DMS 273 treated with DMSO at 0.1 percent for 48 hours (cell line): ENCODE results near the gene PINK1.

Source experiments
- DNase-seq: peaks from one replicate; lab custom pipeline; 2025; lab: John Stamatoyannopoulos, UW

The PINK1 gene

DNA sequence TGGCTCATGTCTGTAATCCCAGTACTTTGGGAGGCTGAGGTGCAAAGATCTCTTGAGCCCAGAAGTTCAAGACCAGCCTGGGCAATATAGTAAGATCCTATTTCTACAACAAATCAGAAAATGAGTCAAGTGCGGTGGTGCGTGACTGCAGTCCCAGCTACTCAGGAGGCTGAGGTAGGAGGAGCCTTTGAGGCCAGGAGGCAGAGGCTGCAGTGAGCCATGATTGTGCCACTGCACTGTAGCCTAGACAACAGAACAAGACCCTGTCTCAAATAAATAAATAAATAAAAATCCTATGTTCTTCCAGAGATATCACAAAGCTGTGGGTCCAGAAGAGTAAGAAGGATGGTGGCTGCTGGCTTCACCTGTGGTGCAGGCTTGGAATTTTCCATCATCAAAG is 22.3 kb upstream of the PINK1 start:
- no peak for DNase-seq

DNA sequence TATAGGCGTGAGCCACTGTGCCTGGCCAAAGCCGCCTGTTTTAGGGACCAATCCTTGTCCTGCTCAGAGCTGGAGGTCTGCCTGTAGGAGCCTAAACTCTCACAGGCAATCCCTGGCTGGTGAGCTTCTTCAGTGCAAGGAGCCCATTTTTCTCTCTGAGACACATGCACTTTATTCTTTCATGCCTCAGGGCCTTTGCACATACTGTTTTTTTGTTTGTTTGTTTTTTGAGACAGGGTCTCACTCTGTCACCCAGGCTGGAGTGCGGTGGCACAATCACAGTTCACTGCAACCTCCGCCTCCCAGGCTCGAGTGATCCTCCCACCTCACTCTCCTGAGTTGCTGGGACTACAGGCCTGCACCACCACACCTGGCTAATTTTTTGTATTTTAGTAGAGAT is 21.6 kb upstream of the PINK1 start:
- no peak for DNase-seq

DNA sequence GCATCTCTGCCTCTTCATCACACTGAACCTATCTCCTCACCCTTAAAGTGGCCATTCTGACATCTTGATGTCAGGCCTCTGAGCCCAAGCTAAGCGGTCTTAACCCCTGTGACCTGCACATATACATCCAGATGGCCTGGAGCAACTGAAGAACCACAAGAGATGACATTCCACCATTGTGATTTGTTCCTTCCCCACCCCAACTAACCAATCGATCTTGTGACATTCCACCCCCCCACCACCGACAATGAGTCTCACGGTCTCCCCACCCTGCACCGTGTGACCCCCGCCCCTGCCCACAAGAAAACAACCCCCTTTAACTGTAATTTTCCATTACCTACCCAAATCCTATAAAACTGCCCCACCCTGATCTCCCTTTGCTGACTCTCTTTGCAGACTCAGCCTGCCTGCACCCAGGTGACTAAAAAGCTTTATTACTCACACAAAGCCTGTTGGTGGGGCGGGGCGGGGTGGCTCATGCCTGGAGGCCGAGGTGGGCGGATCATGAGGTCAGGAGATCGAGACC is 21.0 kb upstream of the PINK1 start:
- no peak for DNase-seq

DNA sequence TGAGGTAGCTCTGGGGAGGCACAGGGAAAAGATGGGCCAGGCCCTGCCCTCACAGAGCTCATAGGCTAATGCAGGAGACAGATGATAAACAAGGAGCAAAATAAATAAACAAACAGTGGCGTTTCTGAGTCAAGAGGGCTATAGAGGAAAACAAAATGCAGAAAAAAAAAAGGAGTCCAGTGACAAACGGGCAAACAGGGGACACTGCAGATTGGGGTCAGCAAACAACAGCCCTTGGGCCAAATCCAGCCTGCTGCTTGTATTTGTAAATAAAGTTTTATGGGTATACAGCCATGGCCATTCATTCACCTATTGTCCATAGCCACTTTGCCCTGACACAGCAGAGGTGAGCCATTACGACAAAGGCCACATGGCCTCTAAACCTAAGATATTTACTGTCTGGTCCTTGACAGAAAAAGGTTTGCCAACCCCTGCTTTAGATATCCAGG is 19.1 kb upstream of the PINK1 start:
- DNase-seq, result no peak

DNA sequence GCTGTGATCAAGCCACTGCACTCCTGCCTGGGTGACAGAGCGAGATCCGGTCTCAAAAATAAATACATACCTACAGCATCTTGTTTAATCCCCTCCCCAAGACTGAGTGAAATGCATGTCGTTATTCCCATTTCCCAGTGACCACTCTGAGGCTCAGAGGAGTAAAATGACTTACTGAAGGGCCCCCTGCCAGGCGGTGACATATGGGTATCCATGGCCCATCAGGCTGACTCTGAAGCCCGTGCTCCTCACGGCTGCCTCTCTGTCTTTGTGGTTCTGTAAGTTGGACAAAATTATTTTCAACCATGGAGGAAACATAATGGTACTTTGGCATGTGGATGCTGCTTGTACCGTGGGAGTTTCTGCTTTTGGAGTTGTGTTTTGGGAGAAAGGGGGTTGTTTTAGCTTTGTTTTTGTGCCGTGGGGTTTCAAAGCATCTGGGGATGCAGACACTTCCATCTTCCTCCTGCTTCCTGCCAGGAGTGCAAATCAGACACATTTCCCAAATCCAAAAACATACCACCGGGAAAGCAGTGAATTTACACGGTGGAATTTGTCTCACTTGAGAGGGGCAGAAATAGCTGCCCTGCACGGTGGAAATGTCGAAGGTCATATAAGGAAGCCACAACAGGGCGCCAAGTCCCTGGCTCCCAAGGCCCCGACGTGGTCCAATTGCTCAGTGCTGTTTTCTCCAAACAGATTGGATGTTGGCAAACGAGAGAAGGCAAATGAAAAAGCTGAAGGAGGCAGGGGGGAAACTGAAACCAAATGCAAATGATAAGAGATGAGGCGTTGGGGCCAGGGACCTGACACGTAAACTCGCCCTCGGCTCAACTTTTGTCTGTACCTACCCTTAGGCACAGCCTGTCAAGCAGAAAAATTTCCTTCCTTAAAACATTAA is 17.1 kb upstream of the PINK1 start:
- no peak for DNase-seq

DNA sequence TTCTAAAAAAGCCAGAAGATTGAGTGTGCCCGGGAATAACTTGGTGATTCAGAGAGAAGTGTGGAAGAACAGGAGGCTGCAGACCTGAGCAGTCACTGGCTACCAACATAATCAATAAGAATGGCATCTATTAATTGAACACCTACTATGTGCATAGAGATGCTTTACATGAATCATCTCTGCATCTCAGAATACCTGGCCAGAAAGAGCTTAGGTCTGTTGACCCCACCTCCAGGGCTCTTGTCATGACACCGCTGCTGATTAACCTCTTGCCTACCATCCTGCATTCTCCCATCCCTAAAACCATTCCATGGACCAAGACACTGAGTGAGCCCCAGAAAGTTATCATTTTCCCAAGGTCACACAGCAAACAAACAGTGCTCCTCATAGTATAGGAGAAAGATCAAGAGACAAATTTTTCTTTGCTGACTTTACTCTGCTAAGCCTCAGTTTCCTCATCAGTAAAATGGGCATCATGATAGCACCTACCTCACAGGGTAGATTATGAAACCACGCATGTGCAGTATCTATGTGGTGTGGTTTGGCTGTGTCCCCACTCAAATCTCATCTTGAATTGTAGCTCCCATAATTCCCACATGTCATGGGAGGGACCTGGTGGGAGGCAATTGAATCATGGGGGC is 16.3 kb upstream of the PINK1 start:
- DNase-seq, result no peak

DNA sequence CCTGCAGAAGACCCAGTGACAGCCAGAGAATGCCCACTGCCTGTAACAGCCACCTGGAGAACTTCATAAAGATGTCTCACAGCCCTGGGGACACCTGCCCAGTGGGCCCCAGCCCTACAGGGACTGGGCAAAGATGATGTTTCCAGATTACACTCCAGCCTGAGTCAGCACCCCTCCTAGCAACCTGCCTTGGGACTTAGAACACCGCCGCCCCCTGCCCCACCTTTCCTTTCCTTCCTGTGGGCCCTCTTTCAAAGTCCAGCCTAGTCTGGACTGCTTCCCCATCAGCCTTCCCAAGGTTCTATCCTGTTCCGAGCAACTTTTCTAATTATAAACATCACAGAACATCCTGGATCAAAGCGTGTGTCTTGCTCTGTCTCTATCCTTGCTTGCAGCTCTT is 14.7 kb upstream of the PINK1 start:
- no peak for DNase-seq

DNA sequence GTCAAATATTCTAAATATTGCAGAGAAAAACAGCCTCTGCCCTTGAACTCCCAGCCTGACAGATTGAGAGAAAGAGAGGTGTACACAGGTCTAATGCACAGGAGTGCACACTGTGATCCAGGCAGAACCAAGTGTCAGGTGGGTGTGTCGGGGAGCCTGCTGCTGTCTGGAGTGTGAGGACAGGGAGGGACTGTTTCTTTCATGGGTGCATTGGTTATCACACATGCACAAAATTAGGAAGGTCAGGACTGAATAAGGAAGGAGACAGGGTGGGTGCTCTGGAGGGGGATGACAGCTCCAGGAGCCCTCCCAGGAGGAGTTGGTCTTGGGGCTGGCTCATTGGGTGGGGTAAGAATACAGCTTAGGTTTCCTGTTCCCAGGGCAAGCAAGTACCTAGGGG is 13.3 kb upstream of the PINK1 start:
- DNase-seq, result no peak

DNA sequence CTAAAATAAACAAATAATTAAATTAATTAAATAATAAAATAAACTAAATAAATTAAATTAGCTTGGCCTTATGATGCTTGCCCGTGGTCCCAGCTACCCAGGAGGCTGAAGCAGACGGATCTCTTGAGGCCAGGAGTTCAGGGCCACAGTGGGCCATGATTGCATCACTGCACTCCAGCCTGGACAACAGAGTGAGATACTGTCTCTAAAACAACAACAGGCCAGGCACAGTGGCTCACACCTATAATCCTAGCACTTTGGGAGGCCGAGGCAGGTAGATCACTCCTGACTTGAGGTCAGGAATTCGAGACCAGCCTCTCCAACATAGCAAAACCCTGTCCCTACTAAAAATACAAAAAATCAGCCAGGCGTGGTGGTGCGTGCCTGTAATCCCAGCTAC is 12.2 kb upstream of the PINK1 start:
- DNase-seq, result no peak

DNA sequence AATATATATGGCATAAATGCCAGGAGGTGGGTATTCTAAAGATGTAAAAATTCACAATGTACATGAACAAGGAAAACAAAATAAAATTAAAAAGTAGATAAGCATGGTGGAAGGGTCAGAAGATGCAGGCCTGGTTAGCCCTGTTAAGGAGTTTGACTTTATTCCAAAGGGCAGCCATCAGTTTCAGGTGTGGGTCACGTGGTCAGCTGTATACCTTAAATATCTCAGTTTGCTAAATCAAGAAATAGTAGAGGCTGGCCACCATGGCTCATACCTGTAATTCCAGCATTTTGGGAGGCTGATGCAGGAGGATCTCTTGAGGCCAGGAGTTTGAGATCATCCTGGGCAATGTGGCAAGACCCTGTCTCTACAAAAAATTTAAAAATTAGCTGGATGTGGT is 8.5 kb upstream of the PINK1 start:
- no peak for DNase-seq

DNA sequence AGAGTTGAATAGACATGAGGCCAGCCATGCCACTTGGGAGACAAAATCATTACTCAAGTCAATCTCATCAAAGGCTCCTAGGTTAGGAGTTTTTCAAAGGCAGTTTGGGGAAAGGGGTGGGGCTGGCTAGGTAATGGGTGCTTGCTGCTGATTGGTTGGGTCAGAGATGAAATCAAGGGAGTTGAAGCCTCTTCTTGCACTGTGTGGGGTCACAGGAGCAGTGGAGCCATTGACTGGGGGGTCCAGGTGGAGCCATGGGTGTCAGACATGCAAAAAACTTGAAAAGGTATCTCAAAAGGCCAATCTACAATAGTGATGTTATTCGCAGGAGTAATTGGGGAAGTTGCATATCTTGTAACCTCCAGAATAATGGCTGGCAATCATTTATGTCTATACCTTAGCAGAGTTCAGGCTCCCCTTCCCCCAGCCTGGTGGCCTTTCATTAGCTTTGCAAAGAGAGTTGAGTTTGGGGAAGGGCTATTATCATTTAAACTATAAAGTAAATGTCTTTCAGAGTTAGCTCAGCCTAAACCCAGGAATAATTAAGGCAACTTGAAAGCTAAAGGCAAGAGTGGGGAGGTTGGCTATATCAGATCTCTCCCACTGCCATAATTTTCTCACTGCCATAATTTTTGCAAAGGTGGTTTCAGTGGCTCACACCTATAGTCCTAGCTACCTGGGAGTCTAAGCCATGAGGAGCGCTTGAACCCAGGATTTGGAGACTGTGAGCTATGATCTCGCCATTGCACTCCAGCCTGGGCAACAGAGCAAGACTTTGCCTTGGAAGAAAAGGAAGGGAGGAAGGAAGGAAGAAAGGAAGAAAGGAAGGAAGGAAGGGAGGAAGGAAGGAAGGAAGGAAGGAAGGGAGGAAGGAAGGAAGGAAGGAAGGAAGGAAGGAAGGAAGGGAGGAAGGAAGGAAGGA is 7.8 kb upstream of the PINK1 start:
- DNase-seq, result no peak

DNA sequence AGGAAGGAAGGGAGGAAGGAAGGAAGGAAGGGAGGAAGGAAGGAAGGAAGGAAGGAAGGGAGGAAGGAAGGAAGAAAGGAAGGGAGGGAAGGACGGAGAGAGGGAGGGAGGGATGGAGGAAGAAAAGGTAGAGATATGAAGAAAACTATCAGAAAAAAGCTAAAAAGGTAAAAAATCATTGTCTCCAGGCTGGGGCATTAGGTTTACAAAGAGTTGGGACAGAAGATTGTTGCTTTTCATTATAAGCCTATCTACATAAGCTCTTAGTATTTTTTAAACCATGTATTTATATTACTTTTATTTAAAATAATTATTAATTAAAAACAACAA is 7.2 kb upstream of the PINK1 start:
- no peak for DNase-seq

DNA sequence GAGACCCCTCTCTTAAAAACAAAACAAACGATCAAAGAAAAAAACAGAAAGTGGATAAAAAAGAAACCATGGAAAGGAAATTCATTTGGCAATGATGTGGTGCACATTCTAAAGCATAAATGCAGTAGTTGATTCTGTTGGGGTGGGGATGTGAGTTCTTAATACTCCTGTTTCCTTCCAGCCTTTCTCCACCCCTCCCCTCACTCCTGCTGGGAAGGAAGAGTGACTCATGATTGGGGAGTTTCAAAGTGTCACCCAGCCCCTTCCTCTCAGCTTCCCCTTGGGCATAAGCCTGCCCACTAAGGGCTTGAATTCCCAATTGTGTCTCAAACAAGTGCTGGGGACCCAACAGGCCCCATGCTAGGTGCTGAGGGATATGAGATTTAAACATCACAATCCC is 6.7 kb upstream of the PINK1 start:
- DNase-seq, result no peak

DNA sequence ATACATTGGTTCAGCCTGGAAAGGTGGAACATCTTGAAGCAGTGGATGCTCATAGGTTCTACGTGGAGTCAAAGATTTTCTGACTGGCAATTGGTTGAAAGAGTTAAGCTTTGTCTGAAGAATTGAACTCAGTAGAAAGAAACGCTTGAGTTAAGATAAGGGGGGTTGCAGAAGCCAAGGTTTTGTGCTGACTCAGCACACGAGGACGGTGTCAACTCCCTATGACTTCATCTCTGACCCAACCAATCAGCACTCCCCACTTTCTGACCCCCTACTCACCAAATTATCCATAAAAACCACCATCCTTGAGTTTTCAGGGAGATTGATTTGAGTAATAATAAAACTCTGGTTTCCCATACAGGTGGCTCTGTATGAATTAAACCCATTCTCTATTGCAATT is 2.5 kb upstream of the PINK1 start:
- DNase-seq, result no peak

DNA sequence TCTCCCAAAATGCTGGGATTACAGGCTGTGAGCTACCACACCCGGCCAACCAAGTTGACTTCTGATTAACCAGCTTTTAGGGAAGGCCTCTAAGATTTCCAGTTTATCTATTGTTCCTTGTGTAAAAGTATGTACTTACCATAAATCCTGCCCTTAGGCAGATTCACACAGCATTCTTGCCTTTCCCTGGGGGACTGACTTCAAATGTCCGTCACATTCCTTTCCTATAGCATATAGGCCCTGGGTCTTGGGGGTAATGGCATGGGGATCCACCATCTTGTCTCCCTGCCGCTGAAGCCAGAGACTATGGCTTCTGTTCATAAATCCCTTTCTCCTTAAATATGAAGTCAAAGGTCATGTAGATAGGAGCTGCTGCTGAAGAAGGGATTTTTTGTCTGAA is 872 bp upstream of the PINK1 start:
- DNase-seq, result no peak

DNA sequence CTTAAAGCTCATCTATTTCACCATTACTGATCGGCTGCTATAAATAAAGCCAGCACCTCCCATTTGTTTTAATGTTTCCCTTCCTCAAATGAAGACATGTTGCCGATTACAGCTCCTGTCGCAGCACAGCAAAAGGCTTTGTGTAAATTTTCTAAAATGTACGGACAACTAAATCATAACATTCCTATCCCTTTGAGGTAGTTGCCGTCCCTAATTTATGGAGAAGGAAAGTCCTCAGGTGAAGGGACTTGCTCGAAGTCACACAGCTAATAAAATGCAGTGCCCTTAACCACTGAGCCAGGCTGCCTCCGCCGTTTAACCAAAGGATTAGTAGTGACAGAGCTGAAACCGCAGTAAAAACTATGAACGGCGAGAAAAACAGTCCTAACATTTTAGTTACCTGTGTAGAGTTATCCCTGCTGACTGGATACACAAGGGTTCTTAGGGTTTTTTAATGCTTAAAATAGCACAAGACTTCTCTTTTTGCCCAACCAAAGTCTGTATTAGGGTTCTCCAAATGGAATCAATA is 871 bp downstream of the PINK1 start:
- no peak for DNase-seq

DNA sequence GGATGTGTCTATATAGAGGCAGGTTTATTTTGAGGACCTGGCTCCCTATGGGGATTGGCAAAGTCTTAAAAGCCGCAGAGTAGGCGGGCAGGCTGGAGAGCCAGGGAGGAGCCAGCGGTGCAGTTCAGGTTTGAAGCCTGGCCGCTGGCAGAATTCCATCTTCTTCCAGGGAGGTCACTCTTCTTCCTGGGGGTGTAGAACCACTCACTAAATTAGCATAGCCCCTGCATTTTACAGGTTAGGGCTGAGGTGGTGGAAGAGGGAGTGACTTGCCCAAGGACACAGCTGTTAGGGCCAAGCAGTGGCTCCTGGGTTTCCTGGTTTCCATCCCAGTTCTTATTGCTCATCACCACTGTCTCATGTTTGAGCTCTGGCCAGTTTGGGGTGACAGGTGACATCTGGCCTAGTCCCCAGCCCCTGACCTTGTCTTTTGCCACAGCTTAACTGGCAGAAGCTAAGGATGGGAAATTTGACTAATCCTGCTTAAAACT is 1.4 kb downstream of the PINK1 start:
- DNase-seq, result peak; percentile 7

DNA sequence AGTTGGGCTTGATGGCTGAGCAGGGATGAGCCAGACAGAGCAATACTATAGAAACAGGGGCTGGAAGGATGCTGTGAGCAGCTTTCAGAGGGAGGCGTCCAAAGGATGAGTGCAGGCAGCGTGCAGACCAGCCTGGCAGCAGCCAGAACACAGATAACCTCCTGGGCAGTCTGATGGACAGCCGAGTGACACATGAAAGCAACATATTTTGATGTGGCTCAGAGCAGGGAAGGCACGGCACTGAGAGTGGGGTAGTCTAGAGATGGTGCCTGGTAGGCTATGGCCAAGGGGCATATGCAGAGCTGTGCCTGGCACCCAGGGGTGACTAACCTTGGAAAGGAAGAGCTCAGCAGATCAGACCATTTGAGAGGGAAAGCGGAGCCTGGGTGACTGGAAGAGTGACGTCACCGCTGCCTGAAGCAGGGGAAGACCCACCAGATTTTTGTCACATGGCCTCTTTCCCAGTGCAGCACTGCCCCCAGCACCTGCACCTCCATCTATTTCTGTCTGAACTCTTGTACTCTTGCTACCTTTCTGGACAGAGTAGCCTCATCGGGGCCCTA is 3.6 kb downstream of the PINK1 start:
- no peak for DNase-seq

DNA sequence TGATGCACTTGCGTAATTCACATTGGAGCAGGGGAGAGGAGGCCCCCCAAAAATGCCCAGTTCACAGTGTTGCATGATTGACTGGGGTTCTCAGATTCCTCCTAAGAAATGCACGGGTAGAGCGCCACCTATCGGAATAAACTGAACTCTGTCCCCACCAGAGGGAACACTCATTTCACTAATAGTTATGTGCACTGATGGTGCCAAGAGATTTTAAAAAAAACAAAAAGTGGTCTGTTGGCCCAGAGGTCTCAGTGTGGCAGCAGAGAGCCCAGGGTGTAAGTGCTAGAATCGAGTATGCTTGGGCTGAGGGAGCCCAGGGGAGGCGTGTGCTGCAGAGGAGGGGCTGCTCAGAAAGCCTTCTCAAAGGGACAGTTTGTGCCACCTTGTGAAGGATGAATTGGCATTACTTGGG is 6.9 kb downstream of the PINK1 start:
- DNase-seq, result no peak

DNA sequence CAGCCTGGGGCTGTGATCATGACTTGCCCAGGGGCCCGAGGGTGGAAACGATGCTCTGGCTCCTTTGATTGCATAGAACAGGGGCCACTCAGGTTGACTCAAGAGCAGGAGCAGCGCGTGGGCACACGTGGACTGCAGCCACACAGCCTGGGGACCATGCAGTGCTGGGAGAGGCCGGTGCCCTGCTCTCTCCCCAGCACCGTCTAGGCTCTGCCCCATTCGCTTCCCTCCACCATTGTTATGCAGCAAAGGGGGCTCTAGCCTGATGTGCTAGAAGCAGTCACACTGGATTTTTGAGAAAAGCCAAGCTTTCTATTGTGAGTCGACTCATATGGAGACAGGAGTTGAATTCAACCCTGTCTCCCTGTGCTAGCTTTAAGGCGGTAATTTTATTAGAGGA is 8.7 kb downstream of the PINK1 start:
- DNase-seq, result no peak

DNA sequence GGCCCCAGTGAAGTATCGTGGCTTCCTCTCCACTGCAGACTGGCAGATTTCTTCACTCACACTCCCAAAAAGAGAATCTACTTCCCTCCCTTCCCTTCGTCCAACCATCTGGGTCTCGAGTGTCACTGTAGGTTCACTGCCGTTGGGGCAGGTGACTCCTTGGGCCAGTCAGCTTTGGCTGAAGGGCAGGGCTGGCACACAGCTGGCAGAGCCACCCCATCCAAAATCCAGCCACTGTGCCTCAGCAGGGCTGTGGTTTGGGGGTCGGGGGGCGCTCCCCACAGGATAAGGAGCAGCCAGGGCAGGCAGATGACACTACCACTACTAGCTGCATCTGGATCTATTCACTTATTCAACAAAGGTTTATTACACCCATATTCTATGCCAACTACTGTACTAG is 9.8 kb downstream of the PINK1 start:
- no peak for DNase-seq

DNA sequence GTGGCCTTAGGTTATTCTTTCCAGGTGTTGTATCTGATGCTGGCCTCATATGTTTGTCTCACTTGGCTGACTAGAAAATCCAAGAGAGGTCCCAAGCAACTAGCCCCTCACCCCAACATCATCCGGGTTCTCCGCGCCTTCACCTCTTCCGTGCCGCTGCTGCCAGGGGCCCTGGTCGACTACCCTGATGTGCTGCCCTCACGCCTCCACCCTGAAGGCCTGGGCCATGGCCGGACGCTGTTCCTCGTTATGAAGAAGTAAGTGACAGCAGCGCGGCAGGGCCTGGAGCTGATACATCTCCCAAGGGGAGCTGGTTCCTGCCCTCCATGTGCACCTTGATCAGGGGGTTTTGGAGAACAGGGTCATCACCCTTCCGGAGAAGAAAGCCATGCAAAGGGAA is 11.2 kb downstream of the PINK1 start:
- DNase-seq, result no peak
